ENCODE results near the gene DPEP1. TPM values are rescaled to one million over a fixed set of nuclear protein-coding genes. Genes with fewer than 3 reads are reported as not detected.

DPEP1 gene
- total RNA-seq, result not detected

DNA sequence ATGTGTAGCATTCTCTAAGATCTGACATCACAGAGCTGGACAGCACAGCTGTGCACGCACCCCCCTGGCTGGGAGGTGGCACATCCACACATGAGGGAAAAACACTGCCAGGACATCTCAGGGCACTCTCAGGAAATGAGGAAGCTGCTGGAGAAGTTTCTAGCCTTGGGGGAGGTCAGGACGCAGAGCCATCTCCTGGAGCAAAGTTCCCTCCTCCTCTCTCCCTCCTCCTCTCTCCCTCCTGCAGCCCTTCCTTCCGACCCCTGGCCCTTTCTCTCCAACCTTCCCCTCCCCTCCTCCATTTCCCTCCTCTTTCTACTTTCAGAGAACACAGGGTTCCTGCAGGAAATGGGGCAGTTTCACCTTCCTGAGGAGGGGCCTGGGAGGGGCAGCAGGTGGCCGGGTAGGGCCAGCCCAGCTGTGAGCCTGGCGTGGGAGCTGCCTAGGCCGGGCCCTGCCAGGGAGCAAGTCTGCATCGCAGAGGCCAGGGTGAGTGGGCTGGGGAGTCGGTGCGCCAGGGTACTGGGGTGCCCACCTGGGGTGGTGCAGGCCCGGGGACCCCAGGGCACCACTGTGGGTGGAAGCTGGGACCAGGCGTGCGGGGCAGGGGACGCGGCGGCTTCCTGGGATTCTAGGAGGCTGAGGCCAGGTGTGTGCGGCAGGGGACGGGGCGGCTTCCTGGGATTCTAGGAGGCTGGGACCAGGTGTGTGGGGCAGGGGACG is at the start of gene DPEP1:
Gene DPEP1 (plus strand): TSS at position 412 of the 723 bp plus-strand sequence. CDS start 16,769 bp downstream, outside the sequence.
- H3K9me3 ChIP-seq, result no peaks in the 10 kb centered on the region
- no peaks in the 10 kb centered on the region for H3K27me3 ChIP-seq
- no peak within 1 kb of the TSS for H3K4me3 ChIP-seq
- no peak within 1 kb of the TSS for H3K27ac ChIP-seq
- DNase-seq (ENCODE audit: low spot score in 2 of 2), result no peak
- no peaks in the 10 kb centered on the region for H3K4me1 ChIP-seq
- no peaks in the 10 kb centered on the region for H3K36me3 ChIP-seq
- intact Hi-C loops (cut with DNase I), result no loop called here
- TF ChIP-seq CTCF (IDR thresholded peaks at IDR 0.05), result no peak

- no peak overlapping the region for H3K27ac ChIP-seq
- H3K9me3 ChIP-seq, result no peaks in the 10 kb centered on the region
- H3K27me3 ChIP-seq, result no peaks in the 10 kb centered on the region
- H3K4me3 ChIP-seq, result no peak overlapping the region
- H3K4me1 ChIP-seq, result peaks cover 18 to 20% of the 10 kb centered on the region in 2 donors
- no peak for DNase-seq (ENCODE audit: low spot score in 2 of 2)
- no peak for TF ChIP-seq CTCF (IDR thresholded peaks at IDR 0.05)
- H3K36me3 ChIP-seq, result peaks cover 34 to 37% of the 10 kb centered on the region in 2 donors
- intact Hi-C loops (cut with DNase I), result no loop called here
These were observed 48.8 kb upstream of the DPEP1 start for GRCh38 chr16:89564476-89565255.

- intact Hi-C loops (cut with DNase I), result no loop called here
- no peak for TF ChIP-seq CTCF (IDR thresholded peaks at IDR 0.05)
These were observed 48.3 kb upstream of the DPEP1 start for GRCh38 chr16:89565256-89565505.

DNA sequence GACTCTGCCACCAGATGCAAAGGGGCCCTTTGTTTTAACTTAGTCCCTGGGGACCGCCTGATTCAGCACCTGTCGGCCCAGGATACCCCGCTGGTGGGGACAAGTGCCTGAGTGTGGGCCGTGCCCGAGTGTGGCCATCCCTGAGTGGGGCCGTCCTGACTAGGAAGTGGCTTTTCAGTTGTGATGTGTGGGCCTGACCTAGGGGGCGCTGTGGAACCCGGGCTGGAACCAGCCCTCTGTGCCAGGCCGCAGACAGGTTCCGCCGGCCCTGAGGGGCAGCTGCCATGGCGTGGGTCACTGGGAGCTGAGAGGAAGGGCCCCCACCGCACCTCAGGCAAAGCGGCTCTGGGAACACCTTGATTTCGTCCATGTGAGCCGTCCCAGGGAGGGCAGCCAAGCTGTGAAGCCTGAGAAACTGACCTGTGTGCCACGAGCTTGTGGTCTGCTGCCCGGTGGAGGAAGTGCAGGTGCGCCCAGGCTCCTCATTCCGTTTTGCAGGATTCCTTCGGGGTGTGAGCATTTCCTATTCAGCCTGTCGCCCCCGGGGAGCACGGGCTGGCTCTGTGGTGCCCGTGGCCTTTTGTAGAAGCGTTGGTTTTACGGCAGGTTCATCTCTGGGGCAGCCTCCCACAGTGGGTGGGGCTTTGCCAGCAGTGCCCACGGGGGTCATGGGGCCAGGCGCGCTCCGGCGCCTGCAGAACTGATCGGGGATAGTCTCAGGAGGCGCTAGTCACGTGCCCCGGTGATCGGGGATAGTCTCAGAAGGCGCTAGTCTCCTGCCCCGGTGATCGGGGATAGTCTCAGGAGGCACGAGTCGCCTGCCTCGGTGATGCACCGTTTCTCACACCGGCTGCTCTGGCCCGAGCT is 47.7 kb upstream of the DPEP1 start:
- DNase-seq (ENCODE audit: low spot score in 2 of 2), result no peak
- Histone ChIP-seq H3K4me1 (peaks cover 17 to 20% of the 10 kb centered on the region in 2 donors), H3K9me3 (no peaks in the 10 kb centered on the region), H3K36me3 (peaks cover 34 to 37% of the 10 kb centered on the region in 2 donors), H3K27me3 (no peaks in the 10 kb centered on the region), H3K27ac (peak overlapping the region in 1 of 2 donors; percentile 13), H3K4me3 (peak overlapping the region; percentile 14 to 48)
- intact Hi-C loops (cut with DNase I), result no loop called here
- peak; percentile 22 to 44 (median 42) for TF ChIP-seq CTCF (IDR thresholded peaks at IDR 0.05)

More at GRCh38 chr16:89565256-89565505, 48.3 kb upstream of the DPEP1 start:
- Histone ChIP-seq H3K4me1 (peaks cover 17 to 20% of the 10 kb centered on the region in 2 donors), H3K9me3 (no peaks in the 10 kb centered on the region), H3K4me3 (no peak overlapping the region), H3K36me3 (peaks cover 34 to 37% of the 10 kb centered on the region in 2 donors), H3K27ac (no peak overlapping the region), H3K27me3 (no peaks in the 10 kb centered on the region)
- DNase-seq (ENCODE audit: low spot score in 2 of 2), result no peak

DNA sequence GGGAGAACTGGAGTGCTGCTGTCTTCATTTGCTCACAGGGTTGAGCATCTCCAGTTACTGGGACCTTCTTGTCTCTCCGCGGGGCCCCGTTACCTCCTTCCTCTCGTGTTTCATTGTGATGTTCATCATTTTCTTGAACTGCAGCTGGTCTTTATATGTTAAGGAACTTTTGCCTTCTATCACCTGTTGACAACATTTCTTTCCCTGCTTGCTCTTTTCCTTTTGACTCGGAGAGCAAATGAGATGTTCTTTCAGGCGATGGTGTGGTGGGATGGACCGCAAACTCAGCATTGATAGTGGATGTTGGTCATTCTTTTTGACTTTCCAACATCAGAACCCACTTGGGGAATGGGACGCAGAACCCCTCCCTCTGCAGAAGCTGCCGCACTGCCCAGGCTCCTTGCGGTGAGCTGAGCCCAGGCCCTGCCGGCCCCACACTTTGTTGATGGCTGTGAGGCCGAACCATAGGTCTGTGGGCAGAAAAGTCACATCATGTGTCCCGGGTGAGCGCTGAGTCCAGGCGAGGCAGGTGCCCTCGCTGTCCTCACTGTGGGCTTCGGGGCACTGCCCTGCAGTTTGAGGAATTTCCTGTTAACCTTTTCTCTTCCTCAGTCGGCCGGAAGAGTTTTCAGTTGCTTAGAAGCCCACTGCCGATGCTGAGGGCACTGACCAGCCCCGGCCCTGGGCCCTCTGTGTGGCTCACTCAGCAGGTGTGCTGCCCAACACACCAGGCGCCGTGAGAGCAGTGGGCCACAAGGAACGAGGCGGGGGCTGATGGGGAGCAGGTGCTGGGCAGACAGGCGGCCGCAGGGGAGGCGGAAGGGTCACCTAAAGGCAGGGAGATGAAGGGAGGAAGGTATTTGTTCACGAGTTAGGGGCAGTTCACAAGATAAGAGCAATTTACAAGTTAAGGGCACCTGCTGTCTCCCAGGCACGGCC is 45.5 kb upstream of the DPEP1 start:
- H3K27me3 ChIP-seq, result no peaks in the 10 kb centered on the region

More for the DNA sequence above, 45.5 kb upstream of the DPEP1 start:
- Histone ChIP-seq H3K36me3 (peaks cover 18 to 19% of the 10 kb centered on the region in 2 donors), H3K4me1 (peaks cover 7 to 12% of the 10 kb centered on the region in 2 donors), H3K4me3 (no peak overlapping the region), H3K9me3 (no peaks in the 10 kb centered on the region), H3K27ac (no peak overlapping the region)
- no peak for DNase-seq (ENCODE audit: low spot score in 2 of 2)
- no peak for TF ChIP-seq CTCF (IDR thresholded peaks at IDR 0.05)
- intact Hi-C loops (cut with DNase I), result no loop called here
